ENCODE results near the gene KSR1.

Gene KSR1

GRCh38 chr17:27601975-27602302 lies 145.7 kb downstream of the KSR1 start:
- in situ Hi-C loops (cut with MboI; ENCODE audit: low sequenced_read_pairs), result loop anchor here (10.0 to 25.0 kb wide), 2 partner anchors 53 to 365 kb away; no protein-coding TSS in a partner anchor

- in situ Hi-C loops (cut with MboI; ENCODE audit: low sequenced_read_pairs), result loop anchor here (10.0 to 25.0 kb wide), 2 partner anchors 52 to 366 kb away; no protein-coding TSS in a partner anchor
These were observed 146.6 kb downstream of the KSR1 start for GRCh38 chr17:27602721-27603420.

- in situ Hi-C loops (cut with MboI; ENCODE audit: low sequenced_read_pairs), result loop anchor here (10.0 to 25.0 kb wide), 2 partner anchors 51 to 366 kb away; no protein-coding TSS in a partner anchor
These were observed 147.1 kb downstream of the KSR1 start for GRCh38 chr17:27603421-27603770.

GRCh38 chr17:27603880-27604794 lies 147.9 kb downstream of the KSR1 start:
- in situ Hi-C loops (cut with MboI; ENCODE audit: low sequenced_read_pairs), result loop anchor here (10.0 to 25.0 kb wide), 2 partner anchors 51 to 367 kb away; no protein-coding TSS in a partner anchor

- in situ Hi-C loops (cut with MboI; ENCODE audit: low sequenced_read_pairs), result loop anchor here (10.0 to 25.0 kb wide), 2 partner anchors 49 to 368 kb away; no protein-coding TSS in a partner anchor
These were observed 149.2 kb downstream of the KSR1 start for GRCh38 chr17:27605409-27605808.

- in situ Hi-C loops (cut with MboI; ENCODE audit: low sequenced_read_pairs), result loop anchor here (10.0 to 25.0 kb wide), 2 partner anchors 47 to 370 kb away; no protein-coding TSS in a partner anchor
These were observed 151.4 kb downstream of the KSR1 start for GRCh38 chr17:27607521-27608091.

GRCh38 chr17:27608328-27609230 lies 152.3 kb downstream of the KSR1 start:
- in situ Hi-C loops (cut with MboI; ENCODE audit: low sequenced_read_pairs), result loop anchor here (10.0 to 25.0 kb wide), 2 partner anchors 46 to 371 kb away; no protein-coding TSS in a partner anchor

GRCh38 chr17:27609611-27610303 lies 153.5 kb downstream of the KSR1 start:
- in situ Hi-C loops (cut with MboI; ENCODE audit: low sequenced_read_pairs), result loop anchor here (10.0 to 25.0 kb wide), 2 partner anchors 45 to 372 kb away; no protein-coding TSS in a partner anchor

GRCh38 chr17:27610304-27610677 lies 154.0 kb downstream of the KSR1 start:
- in situ Hi-C loops (cut with MboI; ENCODE audit: low sequenced_read_pairs), result loop anchor here (25.0 kb wide), 1 partner anchor 373 kb away; no protein-coding TSS in a partner anchor

GRCh38 chr17:27612160-27612770 lies 156.0 kb downstream of the KSR1 start:
- in situ Hi-C loops (cut with MboI; ENCODE audit: low sequenced_read_pairs), result loop anchor here (25.0 kb wide), 1 partner anchor 375 kb away; no protein-coding TSS in a partner anchor

- in situ Hi-C loops (cut with MboI; ENCODE audit: low sequenced_read_pairs), result loop anchor here (25.0 kb wide), 1 partner anchor 376 kb away; no protein-coding TSS in a partner anchor
These were observed 157.2 kb downstream of the KSR1 start for GRCh38 chr17:27613433-27613832.

GRCh38 chr17:27615121-27615520 lies 158.9 kb downstream of the KSR1 start:
- in situ Hi-C loops (cut with MboI; ENCODE audit: low sequenced_read_pairs), result loop anchor here (25.0 kb wide), 1 partner anchor 378 kb away; no protein-coding TSS in a partner anchor

GRCh38 chr17:27616414-27616813 lies 160.2 kb downstream of the KSR1 start:
- in situ Hi-C loops (cut with MboI; ENCODE audit: low sequenced_read_pairs), result loop anchor here (25.0 kb wide), 1 partner anchor 379 kb away; no protein-coding TSS in a partner anchor

- in situ Hi-C loops (cut with MboI; ENCODE audit: low sequenced_read_pairs), result loop anchor here (25.0 kb wide), 1 partner anchor 381 kb away; no protein-coding TSS in a partner anchor
These were observed 162.2 kb downstream of the KSR1 start for GRCh38 chr17:27618417-27618816.

GRCh38 chr17:27620721-27621120 lies 164.5 kb downstream of the KSR1 start:
- in situ Hi-C loops (cut with MboI; ENCODE audit: low sequenced_read_pairs), result loop anchor here (25.0 kb wide), 1 partner anchor 383 kb away; no protein-coding TSS in a partner anchor

GRCh38 chr17:27621536-27621935 lies 165.3 kb downstream of the KSR1 start:
- in situ Hi-C loops (cut with MboI; ENCODE audit: low sequenced_read_pairs), result loop anchor here (25.0 kb wide), 1 partner anchor 384 kb away; no protein-coding TSS in a partner anchor

GRCh38 chr17:27621942-27622559 lies 165.8 kb downstream of the KSR1 start:
- in situ Hi-C loops (cut with MboI; ENCODE audit: low sequenced_read_pairs), result loop anchor here (25.0 kb wide), 1 partner anchor 385 kb away; no protein-coding TSS in a partner anchor

- in situ Hi-C loops (cut with MboI; ENCODE audit: low sequenced_read_pairs), result loop anchor here (25.0 kb wide), 1 partner anchor 386 kb away; no protein-coding TSS in a partner anchor
These were observed 166.7 kb downstream of the KSR1 start for GRCh38 chr17:27622986-27623385.
